UCSD-AML1 (cell line): Measurements from ENCODE around the gene KCTD3.

ENCODE experiments used
- DNase-seq: peaks from one replicate; lab custom pipeline; 2025; ENCODE audit not compliant: unreplicated experiment; lab: John Stamatoyannopoulos, UW

KCTD3 gene

GRCh38 chr1:215566556-215567490 is at the start of gene KCTD3:
Gene KCTD3, plus strand, starts transcription at chr1:215567304. Its CDS starts 382 bp downstream, at chr1:215567686.
- DNase-seq: peak; percentile 80

GRCh38 chr1:215517441-215517891 is 49.6 kb upstream of the KCTD3 start:
- DNase-seq: no peak

GRCh38 chr1:215518594-215518993 is 48.5 kb upstream of the KCTD3 start:
- DNase-seq: no peak

- no peak for DNase-seq
These were observed 45.8 kb upstream of the KCTD3 start for GRCh38 chr1:215521279-215521678.

GRCh38 chr1:215523128-215523861 is 43.8 kb upstream of the KCTD3 start:
- no peak for DNase-seq

- DNase-seq: no peak
These were observed 43.2 kb upstream of the KCTD3 start for GRCh38 chr1:215523906-215524305.

GRCh38 chr1:215526147-215526845 is 40.8 kb upstream of the KCTD3 start:
- DNase-seq: no peak

GRCh38 chr1:215526846-215527151 is 40.3 kb upstream of the KCTD3 start:
- DNase-seq: no peak

- no peak for DNase-seq
These were observed 38.0 kb upstream of the KCTD3 start for GRCh38 chr1:215529111-215529510.

GRCh38 chr1:215529571-215529970 is 37.5 kb upstream of the KCTD3 start:
- no peak for DNase-seq

- no peak for DNase-seq
These were observed 36.6 kb upstream of the KCTD3 start for GRCh38 chr1:215530401-215530984.

GRCh38 chr1:215539803-215540570 is 27.1 kb upstream of the KCTD3 start:
- DNase-seq: no peak

GRCh38 chr1:215542301-215542700 is 24.8 kb upstream of the KCTD3 start:
- DNase-seq: no peak

GRCh38 chr1:215543191-215543606 is 23.9 kb upstream of the KCTD3 start:
- peak; percentile 34 for DNase-seq

GRCh38 chr1:215543806-215544205 is 23.3 kb upstream of the KCTD3 start:
- DNase-seq: no peak

GRCh38 chr1:215544566-215544965 is 22.5 kb upstream of the KCTD3 start:
- no peak for DNase-seq

- no peak for DNase-seq
These were observed 22.0 kb upstream of the KCTD3 start for GRCh38 chr1:215545096-215545495.

GRCh38 chr1:215547011-215547410 is 20.1 kb upstream of the KCTD3 start:
- no peak for DNase-seq

- DNase-seq: no peak
These were observed 15.3 kb upstream of the KCTD3 start for GRCh38 chr1:215551806-215552205.

- no peak for DNase-seq
These were observed 12.2 kb upstream of the KCTD3 start for GRCh38 chr1:215554865-215555264.
